ENCODE results near the gene TSHZ2. TPM values are rescaled to one million over a fixed set of nuclear protein-coding genes. Genes with fewer than 3 reads are reported as not detected.

TSHZ2 gene
- total and polyA plus RNA-seq, 2 of the 4 experiments (the other 2 are of a cell fraction) = under 0.01 to 0.02 TPM

GRCh38 chr20:53154540-53154939 is 182.4 kb downstream of the TSHZ2 start:
- no CpG with 5 or more reads among the region's 2 CpGs for WGBS, 2 experiments (ENCODE audit: extremely low coverage in 2 of 2, insufficient read length in 1 of 2)
- H2AFZ ChIP-seq (replicated peaks; ENCODE audit: low read length, poor library complexity) = no peak overlapping the region
- ChIA-PET POLR2A (ENCODE audit: unreplicated experiment) (no interaction called here), CTCF (no interaction called here)
- no peak for ATAC-seq (ENCODE audit: low read depth)
- H3K18ac ChIP-seq (ENCODE audit: low read depth, low read length) = no peak overlapping the region
- no peak overlapping the region for H2AK5ac ChIP-seq (ENCODE audit: low read depth, low read length)
- H2AK9ac ChIP-seq (replicated peaks; ENCODE audit: low read depth, low read length, poor library complexity) = no peak overlapping the region
- no peaks in the 10 kb centered on the region for H3K27me3 ChIP-seq (ENCODE audit: control insufficient read depth, insufficient read depth, low read length)
- H4K20me1 ChIP-seq (ENCODE audit: insufficient read depth, low read length) = no peaks in the 10 kb centered on the region
- no peak overlapping the region for H3K14ac ChIP-seq (replicated peaks; ENCODE audit: low read depth, low read length)
- BruUV-seq (replicated peaks) = no TSS peak
- dilution Hi-C loops (cut with HindIII; ENCODE audit: low sequenced_read_pairs, unreplicated experiment) = no loop called here
- no peak for DNase-seq
- no peak overlapping the region for H3K9ac ChIP-seq (ENCODE audit: low read depth, low read length)
- no peak overlapping the region for H4K8ac ChIP-seq (ENCODE audit: low read depth in 2 of 2, low read length in 2 of 2)
- in situ Hi-C loops (cut with MboI; ENCODE audit: low sequenced_read_pairs) = loop anchor here (25.0 kb wide), 1 partner anchor 783 kb away; no protein-coding TSS in a partner anchor
- no peak overlapping the region for H3K56ac ChIP-seq (ENCODE audit: extremely low read depth, insufficient read depth, low read length)
- no peak overlapping the region for H2BK20ac ChIP-seq (ENCODE audit: low read depth, low read length)
- no peak overlapping the region for H2BK5ac ChIP-seq (ENCODE audit: low read depth, low read length, poor library complexity, severe bottlenecking)
- no peaks in the 10 kb centered on the region for H3K9me3 ChIP-seq (ENCODE audit: control insufficient read depth, insufficient read depth, low read length)
- no peak overlapping the region for H3K4ac ChIP-seq (ENCODE audit: low read depth, low read length)
- intact Hi-C loops (cut with micrococcal nuclease) = no loop called here
- no peak overlapping the region for H3K4me2 ChIP-seq (ENCODE audit: low read depth, low read length)
- no peak for TF ChIP-seq CTCF (conservative IDR thresholded peaks at IDR 0.05; ENCODE audit: low read depth, low read length)
- TF ChIP-seq CEBPB (IDR thresholded peaks at IDR 0.05; ENCODE audit: low read depth, low read length) = no peak
- TF ChIP-seq RAD21 (IDR thresholded peaks at IDR 0.05; ENCODE audit: low read length) = no peak
- no peak for TF ChIP-seq MAFK (IDR thresholded peaks at IDR 0.05; ENCODE audit: low read depth, low read length)
- TF ChIP-seq RFX5 (IDR thresholded peaks at IDR 0.05; ENCODE audit: low read depth, low read length) = no peak
- TF ChIP-seq NFE2L2 (IDR thresholded peaks at IDR 0.05; ENCODE audit: low read depth, low read length) = no peak
- no peak for TF ChIP-seq RCOR1 (IDR thresholded peaks at IDR 0.05; ENCODE audit: insufficient replicate concordance, low read length)
- TF ChIP-seq FOS (IDR thresholded peaks at IDR 0.05; ENCODE audit: low read depth, low read length) = no peak
- no peak for TF ChIP-seq CHD1 (IDR thresholded peaks at IDR 0.05; ENCODE audit: low read depth, low read length)
- TF ChIP-seq MXI1 (IDR thresholded peaks at IDR 0.05; ENCODE audit: borderline replicate concordance, low read depth, low read length) = no peak
- TF ChIP-seq ELK1 (IDR thresholded peaks at IDR 0.05; ENCODE audit: borderline replicate concordance, low read depth, low read length) = no peak
- no peak for TF ChIP-seq SMC3 (IDR thresholded peaks at IDR 0.05; ENCODE audit: low read depth, low read length)
- no peak for TF ChIP-seq BHLHE40 (IDR thresholded peaks at IDR 0.05; ENCODE audit: low read depth, low read length)
- TF ChIP-seq USF2 (IDR thresholded peaks at IDR 0.05; ENCODE audit: low read depth, low read length) = no peak
- no peak for TF ChIP-seq POLR2A (IDR thresholded peaks at IDR 0.05; ENCODE audit: low read depth, low read length)
- no peak for TF ChIP-seq MAZ (IDR thresholded peaks at IDR 0.05; ENCODE audit: borderline replicate concordance, low read depth, low read length)
- H3K79me1 ChIP-seq (ENCODE audit: low read depth in 1 of 2, low read length in 2 of 2) = no peaks in the 10 kb centered on the region
- H4K5ac ChIP-seq (ENCODE audit: low read depth, low read length) = no peak overlapping the region
- H3K27ac ChIP-seq (ENCODE audit: insufficient read depth, low read length) = no peak overlapping the region
- no peaks in the 10 kb centered on the region for H3K36me3 ChIP-seq (ENCODE audit: control insufficient read depth, insufficient read depth, low read length)
- H2BK120ac ChIP-seq (ENCODE audit: low read depth, low read length) = no peak overlapping the region
- no peaks in the 10 kb centered on the region for H3K4me1 ChIP-seq (ENCODE audit: control insufficient read depth, insufficient read depth, low read length)
- no peaks in the 10 kb centered on the region for H3K9me1 ChIP-seq (ENCODE audit: insufficient read depth, low read length)
- no peak overlapping the region for H3K4me3 ChIP-seq (ENCODE audit: insufficient read depth, low read depth, low read length)
- no peak overlapping the region for H3K23ac ChIP-seq (ENCODE audit: low read depth, low read length)
- no peak overlapping the region for H4K91ac ChIP-seq (ENCODE audit: insufficient read depth, low read depth, low read length)
- H2BK15ac ChIP-seq (ENCODE audit: low read depth, low read length) = no peak overlapping the region

Measured in IMR-90 (cell line).